WTC11 (cell line): Measurements from ENCODE around the gene SHANK1. TPM values are rescaled to one million over a fixed set of nuclear protein-coding genes. Genes with fewer than 3 reads are reported as not detected.

Experiments used
- ATAC-seq: fragments of 200-7000 bp; cut with Tn5 transposase; 2 replicates; pipeline ENCODE4 v1.10.0; 2021; ENCODE audit warnings: mild to moderate bottlenecking, moderate library complexity
- CTCF ChIA-PET: fragments of 300-600 bp; sonication (Branson Sonifier 250); formaldehyde crosslinking; loops from one replicate; lab custom pipeline; 2021; ENCODE audit warnings: antibody characterized with exemption; lab: Charles Lee
- POLR2A ChIA-PET: fragments of 350-600 bp; sonication (Branson Sonifier 250); formaldehyde crosslinking; loops from one replicate; lab custom pipeline; 2021; ENCODE audit warnings: antibody characterized with exemption; lab: Charles Lee
- DNase-seq: peaks from one replicate; pipeline ENCODE4 v3.0.0; 2021; ENCODE audit warnings: low spot score
- H3K27ac Mint-ChIP-seq: 2 replicates; pipeline ENCODE4 v1.8.0; 2021; ENCODE audit warnings: mixed read lengths
- H3K27me3 Mint-ChIP-seq: 2 replicates; pipeline ENCODE4 v1.8.0; 2021; ENCODE audit warnings: low read depth, mild to moderate bottlenecking, moderate library complexity, mixed read lengths
- H3K36me3 Mint-ChIP-seq: 2 replicates; pipeline ENCODE4 v1.8.0; 2021; ENCODE audit warnings: mixed read lengths
- H3K4me1 Mint-ChIP-seq: 2 replicates; pipeline ENCODE4 v1.8.0; 2022; ENCODE audit warnings: mixed read lengths
- H3K4me3 Mint-ChIP-seq: 2 replicates; pipeline ENCODE4 v1.8.0; 2021; ENCODE audit warnings: mild to moderate bottlenecking, moderate library complexity, mixed read lengths
- H3K9me3 Mint-ChIP-seq: 2 replicates; pipeline ENCODE4 v1.8.0; 2021; ENCODE audit warnings: mixed read lengths
- ATF2 ChIP-seq: sonication (generic); formaldehyde crosslinking; IDR thresholded peaks from 2 replicates; pipeline ENCODE4 v1.8.1; 2022; ENCODE audit warnings: low read depth, missing genetic modification reagents, borderline replicate concordance
- CBFB ChIP-seq: sonication (generic); formaldehyde crosslinking; IDR thresholded peaks from 2 replicates; pipeline ENCODE4 v1.8.1; 2022; ENCODE audit warnings: mild to moderate bottlenecking, low read depth, missing genetic modification reagents
- CTCF ChIP-seq: fragments of 200-600 bp; IDR thresholded peaks from 2 replicates; pipeline ENCODE4 v1.8.0; 2022; ENCODE audit warnings: antibody characterized with exemption
- ERG ChIP-seq: fragments of 250-450 bp; sonication (Bioruptor Pico); IDR thresholded peaks from 2 replicates; pipeline ENCODE4 v1.8.0; 2021; ENCODE audit warnings: mild to moderate bottlenecking
- FOXP1 ChIP-seq: sonication (generic); formaldehyde crosslinking; IDR thresholded peaks from 2 replicates; pipeline ENCODE4 v1.8.0; 2022; ENCODE audit warnings: missing genetic modification reagents, mild to moderate bottlenecking, moderate library complexity, borderline replicate concordance
- IRF1 ChIP-seq: sonication (generic); formaldehyde crosslinking; IDR thresholded peaks from 2 replicates; pipeline ENCODE4 v1.8.0; 2023; ENCODE audit warnings: missing genetic modification reagents
- KAT7 ChIP-seq: sonication (generic); formaldehyde crosslinking; IDR thresholded peaks from 2 replicates; pipeline ENCODE4 v1.8.1; 2023; ENCODE audit warnings: missing genetic modification reagents, mild to moderate bottlenecking, borderline replicate concordance
- NFATC4 ChIP-seq: fragments of 250-450 bp; sonication (Bioruptor Pico); IDR thresholded peaks from 2 replicates; pipeline ENCODE4 v1.9.0; 2021; ENCODE audit warnings: mild to moderate bottlenecking
- NR1H2 ChIP-seq: sonication (generic); formaldehyde crosslinking; IDR thresholded peaks from 2 replicates; pipeline ENCODE4 v1.9.0; 2021; ENCODE audit warnings: mild to moderate bottlenecking, moderate library complexity, missing genetic modification reagents
- PRDM15 ChIP-seq: sonication (generic); formaldehyde crosslinking; IDR thresholded peaks from 2 replicates; pipeline ENCODE4 v1.8.0; 2022; ENCODE audit warnings: missing genetic modification reagents
- SMAD4 ChIP-seq: sonication (generic); formaldehyde crosslinking; IDR thresholded peaks from 2 replicates; pipeline ENCODE4 v1.8.0; 2022; ENCODE audit warnings: mild to moderate bottlenecking, missing genetic modification reagents
- TP53 ChIP-seq: sonication (generic); formaldehyde crosslinking; IDR thresholded peaks from 2 replicates; pipeline ENCODE4 v1.8.1; 2023; ENCODE audit warnings: mild to moderate bottlenecking, missing genetic modification reagents
- ZMAT4 ChIP-seq: fragments of 250-450 bp; sonication (Bioruptor Pico); IDR thresholded peaks from 2 replicates; pipeline ENCODE4 v1.9.0; 2021; ENCODE audit warnings: mild to moderate bottlenecking
- ZNF138 ChIP-seq: sonication (generic); formaldehyde crosslinking; conservative IDR thresholded peaks from 2 replicates; pipeline ENCODE4 v1.8.1; 2022; ENCODE audit warnings: mild to moderate bottlenecking, moderate library complexity, missing genetic modification reagents
- ZNF263 ChIP-seq: sonication (generic); formaldehyde crosslinking; IDR thresholded peaks from 2 replicates; pipeline ENCODE4 v1.8.1; 2022; ENCODE audit warnings: low read depth, mild to moderate bottlenecking, moderate library complexity, missing genetic modification reagents
- ZNF396 ChIP-seq: fragments of 250-450 bp; sonication (Bioruptor Pico); IDR thresholded peaks from 2 replicates; pipeline ENCODE4 v1.8.0; 2021; ENCODE audit warnings: mild to moderate bottlenecking, moderate library complexity, borderline replicate concordance
- ZNF423 ChIP-seq: fragments of 250-450 bp; sonication (Bioruptor Pico); IDR thresholded peaks from 2 replicates; pipeline ENCODE4 v2.1.2; 2022; ENCODE audit warnings: mild to moderate bottlenecking, moderate library complexity
- ZNF512 ChIP-seq: sonication (generic); formaldehyde crosslinking; IDR thresholded peaks from 2 replicates; pipeline ENCODE4 v1.8.1; 2022; ENCODE audit warnings: missing genetic modification reagents, borderline replicate concordance
- total RNA-seq: library from RNA; stranded (reverse); gene quantifications from 3 replicates; pipeline ENCODE4 v1.2.3, GENCODE V29; 2021

The SHANK1 gene
- total RNA-seq, 1 experiment from 2014 or later: 8.7 TPM

- H3K27ac Mint-ChIP-seq: no peak overlapping the region
- H3K36me3 Mint-ChIP-seq: no peaks in the 10 kb centered on the region
- no peak for DNase-seq
- H3K4me3 Mint-ChIP-seq: no peak overlapping the region
- ChIA-PET POLR2A (no interaction called here), CTCF (interaction anchor here (1.8 kb wide), 2 partner anchors 25 to 34 kb away, joined by 4 read pairs; no protein-coding TSS in a partner anchor)
- peaks cover 4% of the 10 kb centered on the region; the same call in 1 of the 2 replicates for H3K27me3 Mint-ChIP-seq
- TF ChIP-seq FOXP1 (CRISPR knock-in tag) (no peak), ZNF263 (no peak), ATF2 (CRISPR knock-in tag) (no peak), ZMAT4 (CRISPR knock-in tag) (no peak), CTCF (no peak), ERG (CRISPR knock-in tag) (no peak), KAT7 (CRISPR knock-in tag) (no peak), SMAD4 (CRISPR knock-in tag) (no peak), CBFB (CRISPR knock-in tag) (no peak), PRDM15 (CRISPR knock-in tag) (no peak), NR1H2 (CRISPR knock-in tag) (no peak), IRF1 (CRISPR knock-in tag) (no peak), ZNF396 (CRISPR knock-in tag) (no peak), ZNF138 (CRISPR knock-in tag) (no peak), NFATC4 (no peak), TP53 (CRISPR knock-in tag) (no peak), ZNF512 (CRISPR knock-in tag) (no peak), ZNF423 (CRISPR knock-in tag) (no peak)
- no peaks in the 10 kb centered on the region for H3K9me3 Mint-ChIP-seq
- H3K4me1 Mint-ChIP-seq: no peaks in the 10 kb centered on the region
- no peak for ATAC-seq
Observed at GRCh38 chr19:50749490-50749889, 29.9 kb upstream of the SHANK1 start.
